Measurements from ENCODE around the gene PLD4.
"Not testable (repeated sequence)": the region's sequence is repeated elsewhere in the genome, so short reads cannot be mapped to it uniquely, and the experiment has no call there.

PLD4 gene

GRCh38 chr14:104899781-104900180 lies 24.9 kb upstream of the PLD4 start:
- no peak for DNase-seq (ENCODE audit: low read depth)

- no peak for DNase-seq (ENCODE audit: low read depth)
Measured at GRCh38 chr14:104900639-104901512, 23.8 kb upstream of the PLD4 start.

- no peak for DNase-seq (ENCODE audit: low read depth)
Measured at GRCh38 chr14:104903990-104904389, 20.7 kb upstream of the PLD4 start.

- not testable (repeated sequence) for DNase-seq (ENCODE audit: low read depth)
Measured at GRCh38 chr14:104904650-104905578, 19.8 kb upstream of the PLD4 start.

- DNase-seq (ENCODE audit: low read depth): not testable (repeated sequence)
Measured at GRCh38 chr14:104905579-104905933, 19.1 kb upstream of the PLD4 start.

- DNase-seq (ENCODE audit: low read depth): no peak
Measured at GRCh38 chr14:104908303-104908702, 16.4 kb upstream of the PLD4 start.

GRCh38 chr14:104912053-104912452 lies 12.6 kb upstream of the PLD4 start:
- no peak for DNase-seq (ENCODE audit: low read depth)

- DNase-seq (ENCODE audit: low read depth): no peak
Measured at GRCh38 chr14:104913435-104913834, 11.2 kb upstream of the PLD4 start.

- DNase-seq (ENCODE audit: low read depth): no peak
Measured at GRCh38 chr14:104917116-104917515, 7.6 kb upstream of the PLD4 start.

- DNase-seq (ENCODE audit: low read depth): no peak
Measured at GRCh38 chr14:104917993-104918392, 6.7 kb upstream of the PLD4 start.

- not testable (repeated sequence) for DNase-seq (ENCODE audit: low read depth)
Measured at GRCh38 chr14:104919152-104919992, 5.3 kb upstream of the PLD4 start.

GRCh38 chr14:104919993-104920315 lies 4.7 kb upstream of the PLD4 start:
- no peak for DNase-seq (ENCODE audit: low read depth)

- DNase-seq (ENCODE audit: low read depth): no peak
Measured at GRCh38 chr14:104923640-104924420, 849 bp upstream of the PLD4 start.

- no peak for DNase-seq (ENCODE audit: low read depth)
Measured at GRCh38 chr14:104925214-104925854, 655 bp downstream of the PLD4 start.

GRCh38 chr14:104925855-104926609 lies 1.4 kb downstream of the PLD4 start:
- no peak for DNase-seq (ENCODE audit: low read depth)

GRCh38 chr14:104926619-104927431 lies 2.1 kb downstream of the PLD4 start:
- DNase-seq (ENCODE audit: low read depth): no peak

- DNase-seq (ENCODE audit: low read depth): no peak
Measured at GRCh38 chr14:104927432-104927816, 2.7 kb downstream of the PLD4 start.

GRCh38 chr14:104927901-104928300 lies 3.2 kb downstream of the PLD4 start:
- DNase-seq (ENCODE audit: low read depth): no peak
